Measurements from ENCODE around the gene HLA-DQA1.

- TF ChIP-seq CTCF (IDR thresholded peaks at IDR 0.05), result no peak
- TF ChIP-seq POLR2A (IDR thresholded peaks at IDR 0.05), result no peak
These were observed 1.6 kb upstream of the HLA-DQA1 start for GRCh38 chr6:32635526-32636123.
